Activated CD4-positive, alpha-beta memory T cell treated with anti-CD3 and anti-CD28 coated beads for 36 hours (primary cell): ENCODE measurements around the gene NHS. TPM values are rescaled to one million over a fixed set of nuclear protein-coding genes. Genes with fewer than 3 reads are reported as not detected.

ENCODE experiments used
- CTCF ChIA-PET: fragments of 350-600 bp; sonication (Branson Sonifier 250); formaldehyde crosslinking; loops from one replicate; lab custom pipeline; 2021; ENCODE audit warnings: antibody characterized with exemption, inconsistent platforms; lab: Charles Lee
- POLR2A ChIA-PET: fragments of 350-600 bp; sonication (Branson Sonifier 250); formaldehyde crosslinking; loops from one replicate; lab custom pipeline; 2021; ENCODE audit warnings: antibody characterized with exemption; lab: Charles Lee
- DNase-seq: peaks from one replicate; pipeline ENCODE4 v3.0.0-alpha.2; 2020
- H3K27ac Mint-ChIP-seq: one replicate; pipeline ENCODE4 v1.8.0; 2021; ENCODE audit warnings: mixed read lengths
- H3K27me3 Mint-ChIP-seq: one replicate; pipeline ENCODE4 v1.8.0; 2021; ENCODE audit warnings: mixed read lengths
- H3K36me3 Mint-ChIP-seq: one replicate; pipeline ENCODE4 v1.8.0; 2021; ENCODE audit warnings: mixed read lengths
- H3K4me1 Mint-ChIP-seq: one replicate; pipeline ENCODE4 v1.8.0; 2021; ENCODE audit warnings: low read depth, mixed read lengths
- H3K4me3 Mint-ChIP-seq: one replicate; pipeline ENCODE4 v1.8.0; 2021; ENCODE audit warnings: mild to moderate bottlenecking, mixed read lengths
- H3K9me3 Mint-ChIP-seq: one replicate; pipeline ENCODE4 v1.8.0; 2021; ENCODE audit warnings: mixed read lengths
- intact Hi-C: fragments of 100-400 bp; cut with micrococcal nuclease; formaldehyde crosslinking; loops from one replicate; pipeline ENCODE4 v1.15.1; 2023
- total RNA-seq, 2 experiments: library from RNA; stranded (reverse); gene quantifications; one replicate each; pipeline ENCODE4 v1.2.3, GENCODE V29; 2021

NHS gene
- total RNA-seq, 2 experiments from 2014 or later: 4.8 to 5.0 TPM

- Mint-ChIP-seq H3K27ac (no peak overlapping the region), H3K4me3 (no peak overlapping the region), H3K36me3 (no peaks in the 10 kb centered on the region), H3K27me3 (no peaks in the 10 kb centered on the region), H3K4me1 (peaks cover 17% of the 10 kb centered on the region), H3K9me3 (no peaks in the 10 kb centered on the region)
- intact Hi-C loops: no loop called here
- ChIA-PET CTCF (no interaction called here), POLR2A (no interaction called here)
- no peak for DNase-seq
These were observed 304.3 kb downstream of the NHS start for GRCh38 chrX:17679261-17679660.

GRCh38 chrX:17679820-17680219 lies 304.8 kb downstream of the NHS start:
- CTCF ChIA-PET: no interaction called here
- no peaks in the 10 kb centered on the region for H3K36me3 Mint-ChIP-seq
- no peaks in the 10 kb centered on the region for H3K9me3 Mint-ChIP-seq
- peaks cover 17% of the 10 kb centered on the region for H3K4me1 Mint-ChIP-seq
- no peak for DNase-seq
- H3K4me3 Mint-ChIP-seq: no peak overlapping the region
- no peak overlapping the region for H3K27ac Mint-ChIP-seq
- H3K27me3 Mint-ChIP-seq: no peaks in the 10 kb centered on the region
- intact Hi-C loops: no loop called here
- POLR2A ChIA-PET: no interaction called here

GRCh38 chrX:17680732-17681413 lies 305.9 kb downstream of the NHS start:
- no peak for DNase-seq
- H3K4me1 Mint-ChIP-seq: peaks cover 17% of the 10 kb centered on the region
- H3K27me3 Mint-ChIP-seq: no peaks in the 10 kb centered on the region
- intact Hi-C loops: no loop called here
- no peak overlapping the region for H3K27ac Mint-ChIP-seq
- H3K36me3 Mint-ChIP-seq: no peaks in the 10 kb centered on the region
- ChIA-PET POLR2A (no interaction called here), CTCF (no interaction called here)
- no peaks in the 10 kb centered on the region for H3K9me3 Mint-ChIP-seq
- H3K4me3 Mint-ChIP-seq: no peak overlapping the region

- Mint-ChIP-seq H3K27ac (no peak overlapping the region), H3K9me3 (no peaks in the 10 kb centered on the region), H3K4me1 (peaks cover 17% of the 10 kb centered on the region), H3K36me3 (no peaks in the 10 kb centered on the region), H3K4me3 (no peak overlapping the region), H3K27me3 (no peaks in the 10 kb centered on the region)
- intact Hi-C loops: no loop called here
- peak; percentile 22 for DNase-seq
- CTCF ChIA-PET: no interaction called here
- POLR2A ChIA-PET: no interaction called here
These were observed 307.3 kb downstream of the NHS start for GRCh38 chrX:17682259-17682658.

- H3K27me3 Mint-ChIP-seq: no peaks in the 10 kb centered on the region
- H3K36me3 Mint-ChIP-seq: no peaks in the 10 kb centered on the region
- H3K4me3 Mint-ChIP-seq: no peak overlapping the region
- CTCF ChIA-PET: no interaction called here
- intact Hi-C loops: no loop called here
- POLR2A ChIA-PET: no interaction called here
- no peak for DNase-seq
- no peak overlapping the region for H3K27ac Mint-ChIP-seq
- peaks cover 17% of the 10 kb centered on the region for H3K4me1 Mint-ChIP-seq
- H3K9me3 Mint-ChIP-seq: no peaks in the 10 kb centered on the region
These were observed 310.0 kb downstream of the NHS start for GRCh38 chrX:17685026-17685425.

- H3K27ac Mint-ChIP-seq: no peak overlapping the region
- ChIA-PET CTCF (interaction anchor here (1.9 kb wide), 1 partner anchor 152 kb away, joined by 6 read pairs; no protein-coding TSS in a partner anchor), POLR2A (no interaction called here)
- H3K9me3 Mint-ChIP-seq: no peaks in the 10 kb centered on the region
- peaks cover 1% of the 10 kb centered on the region for H3K36me3 Mint-ChIP-seq
- H3K27me3 Mint-ChIP-seq: no peaks in the 10 kb centered on the region
- intact Hi-C loops: no loop called here
- H3K4me3 Mint-ChIP-seq: no peak overlapping the region
- peaks cover 5% of the 10 kb centered on the region for H3K4me1 Mint-ChIP-seq
- DNase-seq: no peak
These were observed 312.6 kb downstream of the NHS start for GRCh38 chrX:17687648-17688047.

- CTCF ChIA-PET: interaction anchor here (0.9 to 3.0 kb wide), 3 partner anchors 19 to 448 kb away, joined by 3 to 23 read pairs (median 3); no protein-coding TSS in a partner anchor
- Mint-ChIP-seq H3K27me3 (no peaks in the 10 kb centered on the region), H3K4me1 (no peaks in the 10 kb centered on the region)
These were observed 315.0 kb downstream of the NHS start for GRCh38 chrX:17689971-17690409.

GRCh38 chrX:17692709-17693346 lies 317.8 kb downstream of the NHS start:
- Mint-ChIP-seq H3K27me3 (no peaks in the 10 kb centered on the region), H3K36me3 (peaks cover 1% of the 10 kb centered on the region), H3K4me3 (no peak overlapping the region), H3K9me3 (no peaks in the 10 kb centered on the region), H3K4me1 (no peaks in the 10 kb centered on the region), H3K27ac (no peak overlapping the region)
- no peak for DNase-seq
- ChIA-PET CTCF (interaction anchor here (1.4 to 1.5 kb wide), 2 partner anchors 449 to 451 kb away, joined by 3 to 5 read pairs; no protein-coding TSS in a partner anchor), POLR2A (no interaction called here)
- intact Hi-C loops: loop anchor here (5.0 to 10.0 kb wide), 2 partner anchors 318 to 571 kb away; partner anchors contain the start of gene NHS

More at GRCh38 chrX:17689971-17690409, 315.0 kb downstream of the NHS start:
- Mint-ChIP-seq H3K27ac (no peak overlapping the region), H3K9me3 (no peaks in the 10 kb centered on the region), H3K4me3 (no peak overlapping the region), H3K36me3 (peaks cover 1% of the 10 kb centered on the region)
- POLR2A ChIA-PET: no interaction called here
- intact Hi-C loops: loop anchor here (1.0 to 10.0 kb wide), 5 partner anchors 35 to 568 kb away; partner anchors contain the start of gene NHS
- DNase-seq: peak; percentile 19

GRCh38 chrX:17697191-17697590 lies 322.2 kb downstream of the NHS start:
- intact Hi-C loops: loop anchor here (10.0 kb wide), 1 partner anchor 322 kb away; the partner anchor contains the start of gene NHS
- Mint-ChIP-seq H3K4me1 (no peaks in the 10 kb centered on the region), H3K36me3 (no peaks in the 10 kb centered on the region), H3K27ac (no peak overlapping the region), H3K9me3 (no peaks in the 10 kb centered on the region), H3K27me3 (no peaks in the 10 kb centered on the region), H3K4me3 (no peak overlapping the region)
- no peak for DNase-seq
- CTCF ChIA-PET: no interaction called here
- POLR2A ChIA-PET: no interaction called here

GRCh38 chrX:17700976-17701375 lies 326.0 kb downstream of the NHS start:
- intact Hi-C loops: no loop called here
- no peaks in the 10 kb centered on the region for H3K4me1 Mint-ChIP-seq
- H3K4me3 Mint-ChIP-seq: no peak overlapping the region
- no peak overlapping the region for H3K27ac Mint-ChIP-seq
- no peaks in the 10 kb centered on the region for H3K9me3 Mint-ChIP-seq
- ChIA-PET POLR2A (no interaction called here), CTCF (no interaction called here)
- H3K36me3 Mint-ChIP-seq: no peaks in the 10 kb centered on the region
- no peak for DNase-seq
- no peaks in the 10 kb centered on the region for H3K27me3 Mint-ChIP-seq

- POLR2A ChIA-PET: no interaction called here
- CTCF ChIA-PET: no interaction called here
- Mint-ChIP-seq H3K4me3 (no peak overlapping the region), H3K36me3 (no peaks in the 10 kb centered on the region), H3K4me1 (no peaks in the 10 kb centered on the region), H3K27ac (no peak overlapping the region), H3K9me3 (no peaks in the 10 kb centered on the region), H3K27me3 (no peaks in the 10 kb centered on the region)
- intact Hi-C loops: no loop called here
- DNase-seq: no peak
These were observed 328.2 kb downstream of the NHS start for GRCh38 chrX:17703201-17703600.

- intact Hi-C loops: no loop called here
These were observed 330.2 kb downstream of the NHS start for GRCh38 chrX:17705211-17705610.

More at GRCh38 chrX:17705211-17705610, 330.2 kb downstream of the NHS start:
- Mint-ChIP-seq H3K9me3 (no peaks in the 10 kb centered on the region), H3K4me3 (no peak overlapping the region), H3K4me1 (no peaks in the 10 kb centered on the region), H3K27ac (no peak overlapping the region), H3K27me3 (no peaks in the 10 kb centered on the region), H3K36me3 (no peaks in the 10 kb centered on the region)
- CTCF ChIA-PET: no interaction called here
- DNase-seq: no peak
- POLR2A ChIA-PET: no interaction called here
